Femur (tissue), 1 donor: ENCODE measurements around the gene CELF5.
"Not testable (repeated sequence)": the region's sequence is repeated elsewhere in the genome, so short reads cannot be mapped to it uniquely, and the experiment has no call there.

Experiments used
- DNase-seq: peaks from one replicate; pipeline ENCODE4 v3.0.0-alpha.2; 2017

CELF5 gene

DNA sequence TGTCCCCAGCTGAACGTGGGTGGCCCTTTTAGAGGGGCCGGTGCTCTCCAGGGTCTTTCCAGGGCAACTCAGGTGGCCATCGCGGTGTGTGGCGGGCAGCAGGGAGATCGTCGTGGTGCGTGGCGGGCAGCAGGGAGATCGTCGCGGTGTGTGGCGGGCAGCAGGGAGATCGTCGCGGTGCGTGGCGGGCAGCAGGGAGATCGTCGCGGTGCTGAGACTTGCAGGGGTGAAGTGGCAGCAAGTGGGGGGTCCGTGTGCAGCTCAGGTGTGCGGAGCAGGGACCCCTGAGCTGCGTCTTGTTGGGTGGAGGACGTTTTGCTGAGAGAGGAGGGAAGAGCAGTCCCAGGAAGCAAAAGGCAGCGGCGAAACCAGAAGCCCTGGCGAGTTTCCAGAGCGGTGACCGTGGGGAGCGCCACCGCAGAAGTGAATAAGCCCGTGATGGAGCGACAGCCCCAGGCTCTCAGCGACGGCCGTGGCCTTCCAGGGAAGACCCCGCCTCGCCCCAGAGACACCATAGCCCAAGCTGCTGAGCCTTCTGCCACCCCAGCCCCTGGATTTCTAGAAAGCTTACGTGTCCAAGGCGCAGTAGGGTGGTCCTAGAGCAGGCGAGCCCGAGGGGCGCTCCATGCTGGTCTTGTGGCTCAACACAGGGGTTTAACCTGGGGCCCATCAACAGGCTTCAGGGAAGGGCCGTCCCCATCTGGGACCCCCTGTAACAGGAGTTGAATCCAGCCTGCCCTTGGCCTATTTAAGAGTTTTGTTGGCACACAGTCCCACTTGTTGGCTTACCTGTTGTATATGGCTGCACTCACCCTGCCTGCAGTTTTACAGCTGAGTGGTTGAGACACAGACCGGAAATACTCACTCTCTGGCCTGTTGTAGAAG is 33.3 kb upstream of the CELF5 start:
- DNase-seq = no peak

DNA sequence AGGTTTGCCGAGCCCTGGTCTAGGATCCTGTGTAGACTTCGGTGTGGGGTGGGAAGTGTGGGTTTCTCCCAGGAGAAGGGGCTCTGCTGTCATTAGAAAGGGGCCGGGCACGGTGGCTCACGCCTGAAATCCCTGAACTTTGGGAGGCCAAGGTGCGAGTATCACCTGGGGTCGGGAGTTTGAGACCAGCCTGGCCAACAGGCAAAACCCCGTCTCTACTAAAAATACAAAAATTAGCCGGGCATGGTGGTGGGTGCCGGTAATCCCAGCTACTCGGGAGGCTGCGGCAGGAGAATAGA is 32.7 kb upstream of the CELF5 start:
- DNase-seq = not testable (repeated sequence)

DNA sequence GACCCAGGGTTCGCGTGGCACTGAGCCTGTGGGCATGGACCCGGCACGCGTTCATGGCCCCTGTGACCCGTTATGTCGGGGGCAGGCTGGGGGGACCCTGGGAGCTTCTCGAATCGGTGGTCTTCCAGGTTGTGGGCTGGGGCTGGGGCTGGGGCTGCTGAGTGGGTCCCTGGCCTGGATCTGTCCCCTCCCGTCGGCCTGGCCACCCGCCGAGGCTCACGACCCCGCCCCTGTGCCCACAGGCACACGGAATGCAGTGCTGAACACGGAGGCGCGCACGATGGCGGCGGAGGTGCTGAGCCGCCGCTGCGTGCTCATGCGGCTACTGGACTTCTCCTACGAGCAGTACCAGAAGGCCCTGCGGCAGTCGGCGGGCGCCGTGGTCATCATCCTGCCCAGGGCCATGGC is 32.2 kb upstream of the CELF5 start:
- DNase-seq = peak; percentile 18

DNA sequence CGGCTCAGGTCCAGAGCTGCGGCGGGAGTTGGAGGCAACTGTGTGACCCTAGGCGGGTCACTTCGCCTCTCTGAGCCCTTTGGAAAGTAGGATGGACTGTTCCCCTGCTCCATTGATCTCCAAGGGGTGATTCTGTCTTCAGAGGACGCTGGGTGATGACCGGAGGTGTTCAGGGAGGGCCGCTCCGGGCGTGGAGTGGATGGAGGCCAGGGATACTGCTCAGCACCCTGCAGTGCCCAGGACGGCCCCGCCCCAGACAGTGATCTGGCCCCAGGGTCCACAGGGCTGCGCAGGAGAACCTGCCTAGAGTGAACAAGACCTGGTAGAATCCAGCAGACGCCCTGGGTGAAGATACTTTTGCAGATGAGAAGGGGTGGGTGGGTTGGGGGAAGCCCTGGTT is 31.8 kb upstream of the CELF5 start:
- DNase-seq = no peak

DNA sequence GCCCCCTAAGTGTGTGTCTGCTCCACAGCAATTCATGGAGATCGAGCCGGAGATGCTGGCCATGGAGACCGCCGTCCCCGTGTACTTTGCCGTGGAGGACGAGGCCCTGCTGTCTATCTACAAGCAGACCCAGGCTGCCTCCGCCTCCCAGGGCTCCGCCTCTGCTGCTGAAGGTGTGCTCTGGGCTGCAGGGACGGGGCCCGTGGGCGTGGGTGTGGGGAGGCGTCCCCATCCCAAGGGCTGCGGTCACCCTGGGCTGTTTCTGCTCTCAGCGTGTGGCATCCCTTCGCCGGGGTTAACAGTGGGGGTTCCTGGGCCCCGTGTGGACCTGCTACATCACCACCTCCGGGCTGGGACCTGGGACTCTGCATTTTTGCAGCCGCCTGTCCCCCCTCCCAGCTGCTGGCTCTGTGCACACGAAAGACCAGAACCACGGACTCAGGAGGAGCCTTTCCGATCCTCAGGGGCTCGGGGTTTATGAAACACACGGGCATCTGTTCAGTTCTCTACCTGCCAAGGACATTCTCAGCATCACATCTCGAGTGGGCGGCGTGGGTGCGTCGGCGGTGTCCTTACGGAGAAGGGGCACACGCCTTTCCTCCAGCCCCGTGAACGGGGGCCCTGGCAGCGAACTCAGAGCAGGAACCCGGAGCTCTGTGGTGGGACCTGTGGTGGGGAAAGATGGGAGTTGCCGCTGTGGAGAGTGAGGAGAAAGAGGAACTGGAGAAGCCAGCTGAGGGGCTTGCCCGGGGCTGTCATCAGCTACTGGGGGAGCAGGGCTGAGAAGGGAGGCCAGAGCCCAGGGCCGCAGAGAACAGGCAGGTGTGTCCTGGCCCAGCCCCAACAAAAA is 31.0 kb upstream of the CELF5 start:
- peak; percentile 28 for DNase-seq

DNA sequence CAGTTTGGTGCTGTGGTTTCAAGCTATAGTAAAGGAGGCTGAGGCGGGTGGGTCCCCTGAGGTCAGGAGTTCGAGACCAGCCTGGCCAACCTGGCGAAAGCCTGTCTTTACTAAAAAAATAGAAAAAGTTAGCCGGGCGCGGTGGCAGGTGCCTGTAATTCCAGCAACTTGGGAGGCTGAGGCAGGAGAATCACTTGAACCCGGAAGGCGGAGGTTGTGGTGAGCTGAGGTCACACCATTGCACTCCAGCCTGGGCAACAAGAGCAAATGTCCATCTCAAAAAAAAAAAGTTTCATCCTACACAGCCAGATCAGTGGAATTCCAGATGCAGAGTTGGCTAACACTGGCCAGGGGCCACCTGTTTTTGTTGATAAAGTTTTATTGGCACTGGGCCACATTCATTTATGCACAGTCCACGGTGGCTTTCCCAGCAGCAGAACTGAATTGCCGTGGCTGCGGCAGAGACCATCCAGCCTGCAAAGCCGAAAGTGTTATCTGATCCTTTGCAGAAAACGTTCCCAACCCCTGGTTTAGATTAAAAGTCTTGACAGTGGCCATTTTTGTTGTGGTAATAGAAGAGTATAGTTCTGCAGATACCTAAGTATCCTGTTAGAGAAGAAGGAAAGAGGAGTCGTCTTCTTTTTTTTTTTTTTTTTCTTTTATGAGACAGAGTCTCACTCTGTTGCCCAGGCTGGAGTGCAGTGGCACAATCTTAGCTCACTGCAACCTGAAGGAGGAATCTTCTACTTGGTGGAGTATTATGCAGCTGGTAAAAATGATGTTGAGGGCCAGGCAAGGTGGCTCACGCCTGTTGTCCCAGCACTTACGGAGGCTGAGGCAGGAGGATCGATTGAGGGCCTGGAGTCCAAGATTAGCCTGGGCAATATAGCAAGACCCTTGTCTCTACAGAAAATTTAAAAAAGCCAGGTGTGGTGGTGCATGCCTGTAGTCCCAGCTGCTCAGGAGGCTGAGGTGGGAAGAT is 30.1 kb upstream of the CELF5 start:
- DNase-seq = peak; percentile 20

DNA sequence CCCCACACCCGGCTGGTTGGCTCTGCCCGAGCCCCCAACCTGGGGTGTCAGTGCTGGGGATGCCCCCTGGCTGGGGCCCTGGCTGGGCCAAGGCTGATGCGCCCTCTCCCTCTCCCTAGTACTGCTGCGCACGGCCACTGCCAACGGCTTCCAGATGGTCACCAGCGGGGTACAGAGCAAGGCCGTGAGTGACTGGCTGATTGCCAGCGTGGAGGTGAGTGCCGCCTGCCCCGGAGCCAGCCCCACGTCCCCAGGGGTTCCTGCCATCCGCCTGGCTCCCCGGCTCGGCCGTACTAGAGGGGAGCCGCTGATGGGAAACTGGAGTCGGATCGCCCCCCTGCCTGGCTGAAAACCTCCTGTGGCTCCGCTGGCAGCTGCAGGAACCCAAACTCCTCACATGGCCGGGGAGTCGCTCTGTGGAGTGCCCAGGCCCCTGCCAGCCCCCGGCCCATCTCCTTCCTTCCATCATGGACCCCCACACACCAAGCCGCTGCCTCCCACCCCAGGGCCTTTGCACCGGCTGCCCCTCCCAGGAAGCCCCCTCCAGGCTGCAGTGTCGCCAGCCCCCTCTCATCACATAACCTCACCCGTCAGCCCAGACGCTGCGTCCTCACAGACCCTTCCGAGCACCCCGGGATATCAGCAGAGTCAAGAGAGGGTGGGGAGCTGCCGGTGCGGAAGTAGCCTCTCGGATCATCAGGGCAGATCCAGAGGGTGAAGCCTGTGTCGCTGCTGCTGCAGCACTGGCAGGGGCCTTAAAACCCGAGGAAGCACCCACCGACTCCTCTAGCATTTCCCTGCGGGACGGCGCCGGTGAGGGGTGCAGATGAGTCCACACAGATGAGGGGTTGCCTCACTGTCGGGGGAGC is 28.2 kb upstream of the CELF5 start:
- no peak for DNase-seq

DNA sequence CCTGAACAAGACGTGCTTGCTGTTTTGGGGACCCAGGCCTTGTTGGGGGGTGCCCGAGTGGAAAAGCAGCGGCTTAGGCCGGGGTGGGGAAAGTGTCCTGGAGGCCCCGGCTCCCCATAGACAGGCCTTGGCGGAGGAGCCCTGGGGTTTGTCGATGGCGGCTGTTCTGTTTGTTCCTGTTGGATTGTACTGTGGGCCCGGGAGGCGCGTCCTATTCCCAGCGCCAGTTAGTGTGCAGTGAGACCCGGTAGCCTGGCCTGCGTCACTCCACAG is 27.6 kb upstream of the CELF5 start:
- DNase-seq = no peak

DNA sequence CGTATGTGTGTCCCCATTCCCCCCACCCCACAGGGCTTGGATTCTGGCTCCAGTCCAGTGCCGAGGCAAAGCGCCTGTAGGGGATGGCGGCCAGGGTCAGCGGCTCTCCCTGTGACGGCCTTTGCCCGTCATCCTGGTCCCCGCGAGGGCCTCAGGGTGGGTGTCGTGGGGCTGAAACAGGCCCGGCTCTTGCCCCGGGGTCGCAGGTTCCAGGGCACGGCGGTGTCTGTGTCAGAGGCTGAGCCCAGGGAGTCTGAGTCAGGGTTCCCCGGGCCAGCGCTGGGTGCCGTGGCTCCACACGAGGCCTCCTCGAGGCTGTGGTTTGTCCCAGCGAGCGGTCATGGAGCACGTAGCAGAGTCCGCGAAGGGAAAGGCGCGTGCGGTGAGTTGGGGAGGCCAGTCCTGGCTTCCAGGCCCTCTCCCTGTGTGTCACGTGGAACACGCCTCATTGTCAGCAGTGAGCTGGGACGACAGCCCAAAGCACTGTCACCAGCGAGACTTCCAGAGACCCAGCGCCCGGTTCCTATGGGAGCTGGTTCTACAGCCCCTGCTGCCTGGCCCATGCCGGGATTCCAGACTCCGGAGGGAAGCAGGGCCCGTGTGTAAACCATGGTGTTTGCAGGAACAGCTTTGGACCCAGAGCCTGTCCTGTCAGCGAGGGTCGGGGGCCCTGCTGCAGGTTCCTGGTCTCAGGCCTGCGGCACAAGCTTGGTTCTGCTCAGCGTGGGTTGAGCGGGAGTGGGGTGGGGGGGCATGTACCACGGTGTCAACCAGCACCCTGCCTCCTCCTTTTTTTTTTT is 25.4 kb upstream of the CELF5 start:
- DNase-seq = peak; percentile 15

DNA sequence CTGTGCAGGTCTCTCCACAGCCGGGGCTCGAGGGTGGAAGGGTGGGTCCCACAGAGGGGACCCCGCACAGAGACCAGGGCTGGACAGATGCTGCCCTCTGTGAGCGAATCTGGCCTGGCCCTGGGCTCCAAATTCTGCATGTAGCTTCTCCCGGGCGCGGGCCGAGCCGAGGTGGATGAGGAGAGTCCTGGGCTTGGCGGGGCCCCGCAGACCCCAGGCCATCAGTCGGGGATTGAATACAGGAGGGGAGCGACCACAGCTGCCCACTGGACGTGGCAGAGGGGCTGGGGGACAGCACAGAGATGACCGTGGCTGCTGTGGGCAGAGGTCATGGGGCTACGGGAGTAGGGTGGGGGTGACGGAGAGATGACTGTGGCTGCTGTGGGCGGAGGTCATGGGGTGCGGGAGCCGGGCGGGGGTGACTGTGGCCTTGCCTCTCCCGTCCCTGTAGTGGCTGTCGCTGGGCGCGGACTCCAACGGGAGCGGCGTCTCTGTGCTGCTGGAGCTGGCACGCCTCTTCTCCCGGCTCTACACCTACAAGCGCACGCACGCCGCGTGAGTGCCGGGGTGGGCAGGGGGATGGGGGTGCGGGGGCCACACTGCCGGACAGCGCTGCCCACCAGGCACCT is 23.3 kb upstream of the CELF5 start:
- no peak for DNase-seq

DNA sequence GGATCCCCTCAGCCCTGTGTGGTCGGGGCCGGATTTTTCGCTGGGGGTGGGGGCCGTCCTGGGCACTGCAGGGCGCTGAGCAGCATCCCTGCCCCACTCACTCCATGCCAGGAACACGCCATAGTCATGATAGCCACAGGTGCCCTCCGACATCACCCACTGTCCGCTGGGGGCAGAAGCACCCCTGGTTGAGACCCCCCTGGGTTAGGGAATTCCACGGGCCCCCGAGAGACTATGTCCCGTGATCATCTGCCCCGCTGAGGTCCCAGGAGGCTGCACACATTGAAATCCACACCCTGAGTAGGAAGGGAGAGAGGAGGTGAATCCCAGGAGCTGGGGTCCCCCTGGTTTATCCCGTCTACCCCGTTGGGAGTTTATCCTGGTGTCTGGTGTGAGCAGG is 22.6 kb upstream of the CELF5 start:
- no peak for DNase-seq

DNA sequence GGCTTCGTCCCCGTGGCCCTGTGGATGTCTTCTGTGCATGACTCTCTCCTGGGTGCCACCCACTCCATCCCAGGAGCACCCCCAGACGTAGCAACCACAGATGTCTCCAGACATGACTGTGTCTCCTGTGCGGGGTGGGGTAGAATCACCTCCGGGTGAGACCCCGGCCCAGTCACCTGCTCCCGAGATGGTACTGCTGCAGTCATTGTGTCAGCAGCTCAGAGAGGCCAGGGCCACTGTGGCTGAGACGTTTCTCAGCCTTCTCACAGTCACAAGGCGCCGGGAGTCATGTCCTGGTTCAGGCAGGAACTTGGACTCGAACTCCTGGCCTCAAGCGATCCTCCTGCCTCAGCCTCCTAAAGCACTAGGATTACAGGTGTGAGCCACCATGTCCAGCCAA is 22.1 kb upstream of the CELF5 start:
- no peak for DNase-seq

DNA sequence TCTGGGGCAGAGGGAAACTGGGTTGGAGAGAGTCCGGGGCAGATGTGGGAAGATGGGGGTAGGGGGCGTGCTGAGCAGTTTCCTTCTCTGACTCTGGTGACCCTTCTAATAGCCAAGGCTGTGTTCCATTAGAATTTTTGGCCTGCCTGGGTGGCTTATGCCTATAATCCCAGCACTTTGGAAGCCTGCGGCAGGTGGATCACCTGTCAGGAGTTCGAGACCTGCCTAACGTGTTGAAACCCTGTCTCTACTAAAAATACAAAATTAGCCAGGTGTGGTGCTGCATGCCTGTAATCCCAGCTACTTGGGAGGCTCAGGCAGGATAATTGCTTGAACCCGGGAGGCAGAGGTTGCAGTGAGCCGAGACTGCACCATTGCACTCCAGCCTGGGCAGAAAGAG is 21.6 kb upstream of the CELF5 start:
- DNase-seq = not testable (repeated sequence)

DNA sequence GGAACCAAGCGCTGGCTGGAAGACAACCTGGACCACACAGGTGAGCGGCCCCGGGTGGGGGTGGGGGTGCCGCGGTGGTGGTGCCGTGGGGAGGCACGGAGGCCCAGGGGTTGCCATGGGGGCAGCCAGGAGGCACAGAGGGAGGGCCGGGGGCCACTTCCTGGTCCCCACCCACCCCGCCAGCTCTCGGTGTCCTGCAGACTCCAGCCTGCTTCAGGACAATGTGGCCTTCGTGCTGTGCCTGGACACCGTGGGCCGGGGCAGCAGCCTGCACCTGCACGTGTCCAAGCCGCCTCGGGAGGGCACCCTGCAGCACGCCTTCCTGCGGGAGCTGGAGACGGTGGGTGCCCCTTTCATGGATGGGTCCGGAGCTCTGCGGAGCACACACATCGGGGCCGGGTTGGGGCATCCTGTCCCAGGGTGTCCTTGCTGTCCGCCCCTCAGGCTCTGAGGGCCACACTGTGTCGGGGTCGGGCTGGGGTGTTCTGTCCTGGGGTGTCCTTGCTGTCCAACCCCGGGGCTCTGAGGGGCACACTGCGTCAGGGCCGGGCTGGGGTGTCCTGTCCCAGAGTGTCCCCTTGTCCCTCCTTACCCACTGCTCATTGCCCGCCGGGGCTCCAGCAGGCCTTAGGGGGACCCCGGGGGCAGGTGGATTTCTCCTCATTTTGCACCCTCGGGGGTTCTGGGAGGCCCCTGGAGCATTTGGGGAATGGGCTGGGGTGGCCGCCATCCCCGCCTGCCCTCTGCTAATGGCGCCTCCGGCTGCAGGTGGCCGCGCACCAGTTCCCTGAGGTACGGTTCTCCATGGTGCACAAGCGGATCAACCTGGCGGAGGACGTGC is 20.4 kb upstream of the CELF5 start:
- DNase-seq = peak; percentile 14

DNA sequence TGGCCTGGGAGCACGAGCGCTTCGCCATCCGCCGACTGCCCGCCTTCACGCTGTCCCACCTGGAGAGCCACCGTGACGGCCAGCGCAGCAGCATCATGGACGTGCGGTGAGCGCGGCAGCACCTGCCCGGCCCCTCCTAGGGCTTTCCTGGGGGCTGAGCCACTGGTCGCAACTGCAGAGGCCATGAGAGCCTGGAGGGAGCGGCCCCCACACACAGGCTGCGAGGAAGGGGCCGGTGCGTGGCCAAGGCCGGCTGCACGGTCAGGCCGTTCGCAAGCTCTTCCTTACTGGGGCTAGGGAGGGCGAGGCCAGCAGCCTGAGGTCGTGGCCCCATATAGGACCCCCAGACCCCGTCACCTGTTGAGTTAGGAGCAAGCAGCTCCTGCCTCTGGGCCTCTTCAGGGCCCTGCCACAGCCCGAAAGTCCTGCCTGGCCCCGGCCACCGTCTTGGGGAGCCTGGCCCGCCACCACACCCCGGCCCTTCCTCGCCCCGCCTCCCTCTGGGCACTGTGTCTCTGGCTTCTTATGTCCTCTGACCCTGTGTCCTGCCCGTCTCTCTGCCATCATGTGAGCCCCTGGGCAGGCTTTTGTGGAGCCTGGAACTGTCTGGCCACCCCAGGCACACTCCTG is 19.7 kb upstream of the CELF5 start:
- no peak for DNase-seq

DNA sequence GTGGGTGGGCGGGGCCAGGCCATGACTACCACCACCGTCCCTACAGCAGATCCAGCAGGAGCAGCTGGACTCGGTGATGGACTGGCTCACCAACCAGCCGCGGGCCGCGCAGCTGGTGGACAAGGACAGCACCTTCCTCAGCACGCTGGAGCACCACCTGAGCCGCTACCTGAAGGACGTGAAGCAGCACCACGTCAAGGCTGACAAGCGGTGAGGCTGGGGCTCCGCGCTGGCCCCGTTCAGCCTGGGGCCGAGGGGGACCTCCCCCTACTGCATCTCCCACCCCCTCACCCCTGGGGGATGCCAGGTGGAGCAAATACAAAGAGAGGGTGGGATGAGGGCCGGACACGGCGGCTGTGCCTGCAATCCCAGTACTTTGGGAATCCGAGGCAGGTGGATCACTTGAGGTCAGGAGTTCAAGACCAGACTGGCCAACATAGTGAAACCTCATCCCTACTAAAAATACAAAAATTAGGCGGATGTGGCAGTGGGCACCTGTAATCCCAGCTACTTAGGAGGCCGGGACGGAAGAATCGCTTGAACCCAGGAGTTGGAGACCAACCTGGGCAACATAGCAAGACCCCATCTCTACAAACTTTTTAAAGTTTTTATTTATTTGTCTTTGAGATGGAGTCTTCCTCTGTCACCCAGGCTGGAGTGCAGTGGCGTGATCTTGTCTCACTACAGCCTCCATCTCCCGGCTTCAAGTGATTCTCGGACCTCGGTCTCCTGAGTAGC is 18.1 kb upstream of the CELF5 start:
- no peak for DNase-seq

DNA sequence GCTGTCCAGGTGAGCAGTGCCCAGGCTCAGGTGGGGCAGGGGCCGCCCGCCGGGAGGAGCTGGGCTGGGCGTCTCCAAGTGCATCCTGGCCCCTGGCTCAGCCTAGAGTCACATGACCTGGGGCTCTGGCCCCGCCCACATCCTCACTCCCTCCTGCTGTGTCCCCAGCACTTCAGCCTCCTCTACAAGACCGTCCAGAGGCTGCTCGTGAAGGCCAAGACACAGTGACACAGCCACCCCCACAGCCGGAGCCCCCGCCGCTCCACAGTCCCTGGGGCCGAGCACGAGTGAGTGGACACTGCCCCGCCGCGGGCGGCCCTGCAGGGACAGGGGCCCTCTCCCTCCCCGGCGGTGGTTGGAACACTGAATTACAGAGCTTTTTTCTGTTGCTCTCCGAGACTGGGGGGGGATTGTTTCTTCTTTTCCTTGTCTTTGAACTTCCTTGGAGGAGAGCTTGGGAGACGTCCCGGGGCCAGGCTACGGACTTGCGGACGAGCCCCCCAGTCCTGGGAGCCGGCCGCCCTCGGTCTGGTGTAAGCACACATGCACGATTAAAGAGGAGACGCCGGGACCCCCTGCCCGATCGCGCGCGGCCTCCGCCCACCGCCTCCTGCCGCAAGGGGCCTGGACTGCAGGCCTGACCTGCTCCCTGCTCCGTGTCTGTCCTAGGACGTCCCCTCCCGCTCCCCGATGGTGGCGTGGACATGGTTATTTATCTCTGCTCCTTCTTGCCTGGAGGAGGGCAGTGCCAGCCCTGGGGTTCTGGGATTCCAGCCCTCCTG is 16.8 kb upstream of the CELF5 start:
- no peak for DNase-seq
